NCI-H526 treated with DMSO at 0.1 percent for 48 hours (cell line): ENCODE data around the gene PLEKHB1.

Experiments used
- DNase-seq: peaks from one replicate; lab custom pipeline; 2025; lab: John Stamatoyannopoulos, UW

Gene PLEKHB1, protein sequence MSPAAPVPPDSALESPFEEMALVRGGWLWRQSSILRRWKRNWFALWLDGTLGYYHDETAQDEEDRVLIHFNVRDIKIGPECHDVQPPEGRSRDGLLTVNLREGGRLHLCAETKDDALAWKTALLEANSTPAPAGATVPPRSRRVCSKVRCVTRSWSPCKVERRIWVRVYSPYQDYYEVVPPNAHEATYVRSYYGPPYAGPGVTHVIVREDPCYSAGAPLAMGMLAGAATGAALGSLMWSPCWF

DNA sequence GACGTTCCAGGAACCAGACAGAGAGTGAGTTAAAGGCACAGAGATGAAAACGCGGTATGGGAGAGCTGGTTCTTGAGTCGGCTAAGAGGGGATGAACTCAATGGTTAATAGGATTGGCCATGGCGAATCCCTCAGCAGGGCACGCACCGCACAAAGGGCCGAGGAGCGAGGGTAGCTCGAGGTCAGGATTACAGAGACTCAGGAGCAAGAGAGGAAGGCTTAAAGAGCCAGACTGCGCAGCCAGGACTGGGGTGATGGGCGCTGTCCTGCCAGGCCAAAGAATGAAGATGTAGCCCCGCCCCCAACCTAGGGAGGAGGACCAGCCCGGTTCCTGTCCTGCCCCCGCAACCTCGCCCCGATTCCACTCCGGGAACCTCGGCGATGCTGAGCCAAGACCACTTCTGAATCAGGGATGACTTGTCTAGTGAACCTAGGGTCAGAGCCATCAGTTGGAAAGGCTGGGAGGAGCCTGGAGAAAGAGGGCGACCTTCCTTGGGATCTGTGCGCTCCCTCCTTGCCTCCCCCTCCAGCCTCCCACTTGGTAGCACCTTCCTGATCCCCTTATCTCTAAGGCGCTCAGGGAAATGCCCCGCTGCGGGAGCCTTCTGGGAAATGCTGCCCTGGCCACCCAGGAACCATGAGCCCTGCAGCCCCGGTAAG, at the start of gene PLEKHB1:
TSS of gene PLEKHB1 (plus strand) at position 610 of the 660 bp plus-strand sequence. CDS start at position 638, 28 bp downstream.
- DNase-seq = no peak

DNA sequence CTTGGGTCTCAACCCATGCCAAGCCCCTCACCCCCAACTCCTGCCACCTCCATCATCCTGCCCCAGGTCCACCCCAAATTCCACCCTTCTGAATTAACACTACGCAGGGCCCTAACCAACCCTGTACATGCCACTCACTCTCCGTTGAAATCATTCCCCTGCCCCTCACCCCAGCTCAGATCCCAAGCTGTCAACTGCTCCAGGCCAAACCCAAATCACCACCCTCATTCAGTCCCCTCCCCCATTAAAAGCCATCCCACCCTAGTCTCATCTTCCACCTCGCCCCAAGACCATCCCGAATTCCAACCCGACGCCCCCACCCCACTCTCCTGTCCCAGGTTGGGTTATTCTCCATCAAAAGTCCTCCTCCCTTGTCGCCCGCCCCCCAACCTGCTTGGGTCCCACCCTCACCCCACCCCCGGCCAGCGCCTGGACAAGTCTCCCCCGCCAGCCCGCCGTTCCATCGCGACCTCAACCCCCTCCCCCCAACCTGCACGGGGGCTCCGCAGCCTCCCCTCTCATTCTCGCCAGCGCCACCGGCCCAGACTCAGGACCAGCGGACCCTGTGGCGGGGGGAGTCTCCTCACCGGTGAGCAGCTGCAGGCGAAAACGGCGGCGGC, 48.9 kb upstream of the PLEKHB1 start:
- no peak for DNase-seq

DNA sequence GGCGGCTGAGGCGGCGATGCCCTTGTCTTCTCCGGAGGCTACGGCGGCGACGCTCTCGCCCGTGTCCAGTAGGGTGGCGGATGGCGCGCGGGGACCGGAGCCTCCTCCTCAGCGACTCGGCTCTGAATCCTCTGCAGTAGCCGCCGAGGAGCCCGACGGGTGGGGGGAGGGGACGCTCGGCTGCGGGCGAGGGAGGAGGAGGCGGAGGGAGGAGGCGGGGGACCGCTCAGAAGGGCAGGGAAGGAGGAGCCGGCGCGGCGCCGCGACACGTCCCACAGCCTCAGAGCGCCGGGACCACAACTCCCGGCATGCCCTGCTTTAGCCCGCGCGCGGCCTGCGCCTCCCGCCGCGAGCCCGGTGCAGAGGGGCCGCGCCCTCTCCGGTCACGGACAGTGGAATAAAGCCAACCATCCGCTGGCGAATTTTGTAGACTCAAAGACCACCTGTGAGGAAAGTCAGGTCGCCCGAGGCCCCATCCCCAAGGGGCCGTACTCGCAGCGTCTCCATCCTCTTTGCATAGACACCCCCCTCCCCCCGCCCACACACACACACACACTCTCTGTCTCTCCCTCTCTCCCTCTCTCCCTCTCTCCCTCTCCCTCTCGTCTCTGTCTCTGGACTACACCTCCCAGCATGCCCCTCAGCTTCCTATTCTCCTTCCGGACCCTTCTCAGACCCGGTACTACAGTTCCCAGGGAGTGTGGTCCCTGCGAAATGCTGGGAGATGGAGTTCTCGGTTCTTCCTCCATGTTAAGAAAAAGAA, 48.2 kb upstream of the PLEKHB1 start, which contains the start of gene FAM168A:
TSS of gene FAM168A (minus strand) at position 157 of the 763 bp plus-strand sequence. CDS start 129,638 bp downstream, outside the sequence.
- DNase-seq = peak; percentile 98

DNA sequence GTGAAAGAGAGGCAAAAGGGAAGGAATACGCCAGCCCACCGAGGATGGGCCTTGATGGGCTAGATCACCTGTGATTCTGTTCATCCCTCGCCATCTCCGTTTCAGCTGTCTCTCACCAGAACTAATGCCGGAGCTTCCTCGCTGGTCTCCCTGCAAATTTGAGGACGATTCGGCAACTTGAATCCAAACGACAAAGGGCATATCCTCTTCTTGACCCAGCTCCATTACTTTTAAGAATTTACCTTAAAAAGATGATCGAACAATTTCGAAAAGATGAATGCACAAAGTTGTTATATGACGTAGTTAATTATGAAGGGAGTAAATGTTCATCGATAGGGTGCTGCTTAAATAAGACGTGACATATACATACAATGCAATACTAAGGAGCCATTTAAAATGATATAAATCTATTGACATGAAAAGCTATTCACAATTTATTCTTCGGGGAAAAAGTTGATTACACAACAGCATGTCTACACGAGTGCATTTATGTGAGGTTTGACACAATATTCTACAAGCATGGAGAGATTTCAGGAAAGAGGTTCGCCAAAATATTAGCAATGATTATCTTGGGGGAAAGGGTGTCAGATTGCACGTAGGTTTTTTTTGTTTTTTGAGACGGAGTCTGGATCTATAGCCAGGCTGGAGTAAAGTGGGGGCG, 47.5 kb upstream of the PLEKHB1 start:
- peak; percentile 52 for DNase-seq

DNA sequence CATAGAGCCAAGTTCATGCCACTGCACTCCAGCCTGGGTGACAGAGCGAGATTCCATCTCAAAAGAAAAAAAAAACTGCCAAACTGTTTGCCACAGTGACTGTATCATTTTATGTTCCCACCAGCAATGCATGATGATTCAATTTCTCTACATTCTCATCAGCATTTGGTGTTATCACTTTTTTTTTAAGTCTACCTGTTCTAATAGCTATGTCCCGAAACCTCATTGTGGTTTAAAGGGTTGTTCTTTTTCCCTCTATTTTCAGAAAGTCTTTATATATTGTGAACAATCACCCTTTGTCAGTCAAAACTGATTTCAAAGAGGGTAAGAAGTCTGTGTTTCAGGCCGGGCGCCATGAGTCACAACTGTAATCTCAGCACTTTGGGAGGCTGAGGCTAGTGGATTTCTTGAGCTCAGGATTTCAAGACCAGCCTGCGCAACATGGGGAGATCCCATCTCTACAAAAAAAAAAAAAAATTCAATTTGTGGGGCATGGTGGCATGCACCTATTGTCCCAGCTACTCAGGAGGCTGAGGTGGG, 33.7 kb upstream of the PLEKHB1 start:
- no peak for DNase-seq

DNA sequence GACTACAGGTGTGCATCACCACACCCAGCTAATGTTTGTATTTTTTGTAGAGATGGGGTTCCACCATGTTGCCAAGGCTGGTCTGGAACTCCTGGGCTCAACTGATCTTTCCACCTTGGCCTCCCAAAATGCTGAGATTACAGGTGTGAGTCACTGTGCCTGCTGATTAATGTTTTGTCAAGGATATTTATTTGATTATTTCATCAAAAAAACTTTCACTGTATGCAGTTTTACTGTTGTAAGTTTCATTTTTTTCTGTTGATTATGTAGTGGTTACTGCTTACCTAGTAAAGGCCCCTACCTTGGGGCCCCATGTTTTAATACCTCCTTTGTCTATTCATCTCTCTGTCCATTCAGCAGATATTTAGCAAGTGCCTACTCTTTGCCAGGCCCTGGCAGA, 31.8 kb upstream of the PLEKHB1 start:
- no peak for DNase-seq

DNA sequence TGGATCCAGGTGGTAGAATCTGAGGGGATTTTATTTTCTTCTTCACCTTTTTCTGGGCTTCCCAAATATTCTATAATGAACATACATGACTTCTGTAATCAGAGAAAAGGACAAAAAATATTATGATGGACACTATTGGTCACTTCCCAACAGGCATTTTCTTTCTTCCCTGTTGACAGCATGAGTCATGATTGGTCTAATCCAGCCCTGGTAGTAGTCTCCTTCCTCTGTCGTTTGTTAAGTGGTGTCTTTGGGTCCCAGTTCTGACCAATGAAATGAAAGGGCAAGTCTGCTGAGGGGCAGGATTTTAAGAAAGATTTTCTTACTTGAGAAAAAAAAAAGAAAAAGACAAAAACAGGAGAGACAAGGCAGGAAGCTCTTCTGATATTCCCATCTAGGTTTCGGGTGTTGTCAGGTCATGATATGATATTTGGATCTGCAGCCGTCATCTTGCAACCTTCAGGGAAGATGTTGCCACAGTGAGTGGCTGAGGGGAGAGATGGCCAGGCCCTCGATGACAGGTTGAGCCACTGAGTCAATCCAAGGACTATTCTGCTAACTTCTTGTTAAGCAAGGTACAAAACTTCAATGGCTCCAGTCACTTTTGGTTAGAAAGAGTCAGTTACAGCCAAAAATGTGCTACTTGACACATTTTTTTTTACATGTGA, 23.3 kb upstream of the PLEKHB1 start:
- no peak for DNase-seq

DNA sequence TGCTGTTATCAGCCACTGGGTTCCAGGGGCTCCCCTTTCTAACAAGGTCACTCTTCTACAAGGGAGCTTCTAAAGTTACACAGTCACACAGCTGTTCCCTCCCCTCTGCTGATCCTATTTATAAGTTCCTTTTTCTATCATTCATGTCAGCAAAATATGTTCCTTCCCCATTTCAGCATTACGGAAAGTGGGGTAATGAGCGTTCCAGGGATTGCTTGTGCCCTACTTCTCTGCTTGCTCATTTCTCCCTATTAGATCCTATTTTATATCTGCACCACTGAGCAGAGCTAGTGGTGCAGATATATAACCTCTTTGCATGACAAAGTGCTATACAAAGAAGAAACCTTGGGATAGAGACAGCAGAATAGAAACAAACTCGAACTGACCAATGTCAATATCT, 22.7 kb upstream of the PLEKHB1 start:
- no peak for DNase-seq

DNA sequence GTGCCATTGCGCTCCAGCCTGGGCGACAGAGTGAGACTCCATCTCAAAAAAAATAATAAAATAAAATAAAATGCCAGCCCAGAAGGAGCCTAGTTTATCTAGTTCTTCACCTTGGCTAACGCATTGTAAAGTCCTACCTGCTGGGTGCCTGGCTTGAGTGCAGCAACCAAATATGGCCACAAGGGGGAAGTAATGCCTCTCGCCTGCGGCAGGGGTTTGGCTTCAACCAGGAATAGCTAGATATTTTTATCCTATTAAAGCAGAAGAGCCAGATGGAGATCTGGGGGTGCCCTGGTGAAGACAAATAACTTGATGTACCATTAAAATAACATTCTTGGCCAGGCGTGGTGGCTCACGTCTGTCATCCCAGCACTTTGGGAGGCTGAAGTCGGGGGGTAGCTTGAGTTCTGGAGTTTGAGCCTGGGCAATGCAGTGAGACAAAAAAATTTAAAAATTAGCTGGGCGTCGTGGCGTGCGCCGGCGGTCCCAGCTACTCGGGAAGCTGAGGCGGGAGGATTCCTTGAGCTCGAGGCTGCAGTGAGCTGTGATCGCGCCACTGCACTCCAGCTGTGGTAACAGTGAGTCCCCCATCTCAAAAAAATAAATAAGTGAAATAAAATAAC, 20.6 kb upstream of the PLEKHB1 start:
- DNase-seq = peak; percentile 50

DNA sequence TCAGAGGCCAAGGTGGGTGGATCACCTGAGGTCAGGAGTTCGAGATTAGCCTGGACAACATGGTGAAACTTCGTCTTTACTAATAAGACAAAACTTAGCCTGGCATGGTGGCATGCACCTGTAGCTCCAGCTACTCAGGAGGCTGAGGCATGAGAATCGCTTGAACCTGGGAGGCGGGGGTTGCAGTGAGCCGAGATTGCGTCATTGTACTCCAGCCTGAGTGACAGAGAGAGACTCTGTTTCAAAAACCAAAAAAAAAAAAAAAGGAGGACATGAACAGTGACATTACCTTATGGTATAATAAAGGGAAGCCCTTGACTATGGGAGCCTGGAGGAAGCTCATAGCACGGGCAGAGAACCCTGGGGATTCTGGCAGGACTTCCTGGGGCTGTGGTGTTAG, 16.5 kb upstream of the PLEKHB1 start:
- DNase-seq = no peak

DNA sequence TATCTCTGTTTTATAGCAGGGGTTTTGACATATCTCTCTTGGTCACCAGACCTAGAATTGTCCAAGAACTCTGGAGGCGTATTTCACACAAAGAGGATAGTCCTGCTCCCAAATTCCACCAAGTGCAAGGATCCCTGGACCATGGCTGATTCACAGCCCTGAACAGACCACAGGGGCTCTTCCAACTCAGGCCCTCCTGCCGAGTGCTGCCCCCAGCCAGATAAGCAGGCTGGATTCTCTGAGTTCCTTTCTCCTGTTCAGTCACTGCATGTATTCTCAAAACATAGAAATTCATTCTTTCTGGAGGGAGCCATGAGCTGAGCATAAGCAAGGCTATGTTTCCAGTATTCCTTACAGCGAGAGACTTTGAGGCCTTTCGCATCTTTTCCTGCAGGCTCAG, 13.4 kb upstream of the PLEKHB1 start:
- DNase-seq = no peak

DNA sequence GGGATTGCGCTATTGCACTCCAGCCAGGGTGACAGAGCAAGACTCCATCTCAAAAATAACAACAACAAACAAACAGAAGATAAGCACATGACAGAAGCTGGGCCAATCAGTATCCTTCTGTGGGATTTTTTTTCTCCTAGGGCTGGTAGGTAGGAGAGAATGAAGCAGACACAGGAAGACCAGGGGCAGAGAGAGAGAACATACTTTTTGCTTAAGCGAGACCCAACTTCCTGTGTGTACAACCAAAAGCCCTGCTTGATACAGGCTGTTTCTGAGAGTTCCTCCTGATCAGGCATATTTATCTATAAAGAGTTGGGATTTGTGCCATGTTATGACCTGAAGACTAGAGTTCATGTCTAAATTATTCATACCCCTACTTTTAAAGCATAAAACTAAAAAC, 12.4 kb upstream of the PLEKHB1 start:
- DNase-seq = no peak

DNA sequence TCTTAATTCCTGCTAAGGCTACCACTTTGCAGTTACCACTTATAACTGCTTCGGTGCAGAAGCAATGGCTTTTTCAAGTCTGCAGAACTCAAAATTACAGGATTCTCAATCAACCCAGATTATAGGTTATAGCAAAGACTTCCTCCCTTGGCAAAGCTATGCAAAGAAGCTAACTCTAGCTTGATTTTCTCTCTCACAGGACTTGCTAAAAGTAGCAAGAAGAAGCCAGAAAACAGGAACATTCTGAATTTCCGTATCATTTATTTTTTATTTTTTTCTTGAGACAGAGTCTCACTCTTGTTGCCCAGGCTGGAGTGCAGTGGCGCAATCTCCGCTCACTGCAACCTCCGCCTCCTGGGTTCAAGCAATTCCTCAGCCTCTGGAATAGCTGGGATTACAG, 10.7 kb upstream of the PLEKHB1 start:
- no peak for DNase-seq

DNA sequence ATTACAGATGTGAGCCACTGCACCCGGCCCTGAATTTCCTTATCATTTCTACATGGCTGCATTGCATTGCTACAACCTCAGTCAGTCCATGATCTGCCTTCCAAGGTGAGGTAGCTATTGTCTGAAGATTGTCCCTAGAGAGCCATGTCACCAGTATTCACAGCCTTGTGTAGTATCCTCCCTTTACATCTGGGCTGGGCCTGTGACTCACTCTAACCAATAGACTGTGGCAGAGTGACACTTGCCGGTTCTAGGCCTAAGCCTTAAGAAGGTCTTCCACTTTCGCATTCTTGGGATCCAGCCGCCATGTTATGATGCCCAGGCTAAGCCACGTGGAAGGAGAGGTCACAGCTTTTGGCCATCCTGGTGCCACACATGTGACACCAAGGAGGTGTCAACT, 10.1 kb upstream of the PLEKHB1 start:
- no peak for DNase-seq

DNA sequence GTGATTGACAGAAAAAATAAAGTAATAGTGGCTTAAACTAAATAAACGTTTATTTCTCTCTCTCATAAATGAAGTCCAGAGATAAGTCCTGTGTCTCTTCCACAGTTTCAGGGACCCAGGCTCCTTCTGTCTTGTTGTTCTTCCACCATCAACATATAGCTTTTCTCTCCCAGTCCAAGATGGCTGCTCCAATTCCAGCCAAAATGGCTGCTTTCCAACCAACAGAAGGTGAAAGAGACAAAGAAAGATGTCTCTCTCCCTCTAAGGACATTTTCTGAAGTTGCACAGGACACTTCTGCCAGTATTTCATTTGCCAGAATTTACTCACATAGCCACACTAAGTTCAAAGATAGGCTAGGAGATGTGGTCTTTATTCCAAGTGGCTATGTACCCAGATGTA, 9.4 kb upstream of the PLEKHB1 start:
- no peak for DNase-seq

DNA sequence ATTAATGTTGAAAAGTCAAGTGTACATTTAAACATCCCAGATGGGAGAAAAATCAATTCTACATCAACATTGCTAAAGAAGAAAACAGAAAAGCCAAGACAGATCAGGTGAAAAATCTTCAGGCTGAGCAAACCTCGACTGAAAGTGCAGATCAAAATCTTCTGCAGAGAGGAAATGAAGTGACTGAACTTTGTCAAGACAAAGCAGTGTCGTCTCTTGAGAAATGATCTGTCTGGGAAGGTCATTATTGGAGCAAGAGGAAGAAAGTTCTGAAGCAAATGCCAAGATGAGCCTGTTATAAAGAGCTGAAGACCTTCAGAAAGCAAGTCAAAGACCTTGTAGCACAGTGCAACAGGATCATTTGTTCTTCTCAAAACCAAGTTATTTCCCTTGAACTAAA, 5.8 kb upstream of the PLEKHB1 start:
- DNase-seq = no peak

DNA sequence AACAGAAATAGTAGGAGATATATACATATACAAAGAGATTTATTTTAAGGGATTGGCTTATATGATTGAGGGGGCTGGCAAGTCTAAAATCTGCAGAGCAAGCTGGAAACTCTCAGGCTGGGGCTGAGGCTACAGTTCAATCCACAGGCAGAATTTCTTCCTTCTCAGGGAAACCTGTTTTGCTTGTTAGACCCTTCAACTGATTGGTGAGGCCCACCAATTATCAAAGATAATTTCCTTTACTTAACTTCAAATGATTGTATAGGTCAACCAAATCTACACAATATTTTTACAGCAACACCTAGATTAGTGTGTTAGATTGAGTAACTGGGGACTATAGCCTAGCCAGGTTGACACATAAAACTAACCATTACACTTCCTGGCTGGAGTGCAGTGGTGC, 4.7 kb upstream of the PLEKHB1 start:
- no peak for DNase-seq

DNA sequence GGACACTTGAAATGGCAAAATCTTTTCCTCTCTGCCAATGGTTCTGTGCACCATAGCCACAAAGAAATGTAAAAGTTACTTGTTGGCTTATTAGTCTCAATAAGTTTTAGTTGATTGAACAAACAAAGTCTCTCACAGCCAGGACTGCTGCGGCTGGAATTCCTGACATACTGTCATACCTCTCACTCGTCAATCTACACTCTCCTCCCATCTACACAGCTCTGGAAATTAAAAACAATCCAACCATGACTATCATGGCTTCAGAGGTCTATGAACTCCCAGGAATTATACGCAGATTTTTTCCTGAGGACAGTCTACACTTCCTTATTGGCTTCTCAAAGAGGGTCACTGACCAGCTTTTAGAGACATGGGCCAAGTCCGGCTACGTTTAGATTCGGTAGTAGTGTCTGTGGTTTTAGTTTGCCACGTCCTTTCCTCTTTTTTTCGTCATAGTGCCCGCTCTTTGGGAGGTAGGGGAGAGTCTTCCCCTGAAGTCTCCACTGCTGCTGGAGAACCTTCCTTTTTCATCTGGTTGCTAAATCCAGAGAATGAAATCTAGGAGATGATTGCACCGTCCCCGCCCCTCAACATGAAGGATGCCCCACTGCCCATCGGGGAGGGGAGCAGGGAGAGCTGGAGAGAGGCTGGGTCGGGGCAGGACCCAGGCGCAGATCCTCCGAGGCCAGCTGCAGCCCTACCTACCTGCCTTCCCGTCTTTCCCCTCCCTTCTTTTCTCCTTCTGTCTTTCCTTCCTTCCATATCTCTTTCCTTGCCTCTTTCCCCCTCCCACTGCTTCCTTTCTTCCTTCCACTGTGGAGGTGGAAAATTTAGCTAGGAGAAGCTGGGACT, 1.0 kb upstream of the PLEKHB1 start:
- DNase-seq = no peak

DNA sequence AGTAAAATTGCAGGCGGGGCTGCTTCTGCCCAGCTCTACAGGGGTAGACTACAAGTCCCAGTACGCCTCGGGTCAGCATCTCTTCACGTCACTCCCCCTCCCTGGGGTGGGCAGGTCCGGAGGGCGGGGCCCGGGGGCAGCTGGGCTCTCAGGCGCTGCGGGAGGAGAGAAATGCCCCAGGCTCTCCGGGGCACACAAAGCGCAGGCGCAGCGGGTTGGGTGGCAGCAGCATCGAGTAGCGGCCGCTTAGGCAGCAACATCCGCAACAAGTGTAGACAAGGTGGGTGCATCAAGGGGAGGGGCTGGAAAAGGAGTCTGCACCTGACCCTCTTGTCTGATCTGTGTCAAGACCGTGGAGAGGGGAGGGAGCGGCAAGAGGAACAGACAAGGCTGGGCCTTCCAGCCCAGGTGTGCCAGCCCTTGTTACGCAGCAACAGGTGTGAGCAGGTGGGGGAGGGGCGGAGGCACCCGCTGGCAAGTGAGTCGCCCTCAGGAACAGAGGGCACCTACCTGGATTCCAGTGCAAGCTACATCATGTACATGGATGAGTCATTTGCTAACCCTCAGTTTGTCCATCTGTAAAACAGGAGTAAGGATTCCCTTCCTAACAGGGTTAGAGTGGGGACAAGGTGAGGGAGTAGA, 1.2 kb downstream of the PLEKHB1 start:
- DNase-seq = peak; percentile 93
